22Rv1 (cell line): Measurements from ENCODE around the gene HS6ST1.

ENCODE experiments used
- H3K27ac ChIP-seq: fragments of 450-650 bp; 2 replicates; pipeline ENCODE4 v1.5.1; 2017
- ZFX ChIP-seq: fragments of 450-650 bp; IDR thresholded peaks from 2 replicates; pipeline ENCODE4 v1.6.1; 2017; ENCODE audit warnings: antibody characterized with exemption, borderline replicate concordance
- TF ChIP-seq, protein P1 (sequence below): fragments of 450-650 bp; IDR thresholded peaks from 2 replicates; pipeline ENCODE4 v1.5.1; 2017; ENCODE audit warnings: mild to moderate bottlenecking

The HS6ST1 gene

DNA sequence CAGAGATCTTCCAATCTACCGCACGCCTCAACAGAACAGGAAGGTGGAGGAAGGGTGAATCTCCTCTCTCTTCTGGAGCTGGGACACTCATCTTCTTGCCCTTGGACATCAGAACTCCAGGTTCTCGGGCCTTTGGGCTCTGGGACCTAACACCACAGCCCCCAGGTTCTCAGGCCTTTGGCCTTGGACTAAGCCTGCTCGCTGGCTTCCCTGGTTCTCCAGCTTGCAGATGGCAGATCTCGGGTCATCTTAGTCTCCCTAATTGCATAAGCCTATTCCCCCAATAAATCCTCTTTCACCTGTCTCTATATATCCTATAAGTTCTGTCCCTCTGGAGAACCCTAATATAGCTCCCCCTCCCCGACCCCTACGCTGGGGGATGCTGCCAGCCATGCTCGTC is 14.8 kb downstream of the HS6ST1 start:
- no peak for TF ChIP-seq ZFX
- TF ChIP-seq, protein P1, sequence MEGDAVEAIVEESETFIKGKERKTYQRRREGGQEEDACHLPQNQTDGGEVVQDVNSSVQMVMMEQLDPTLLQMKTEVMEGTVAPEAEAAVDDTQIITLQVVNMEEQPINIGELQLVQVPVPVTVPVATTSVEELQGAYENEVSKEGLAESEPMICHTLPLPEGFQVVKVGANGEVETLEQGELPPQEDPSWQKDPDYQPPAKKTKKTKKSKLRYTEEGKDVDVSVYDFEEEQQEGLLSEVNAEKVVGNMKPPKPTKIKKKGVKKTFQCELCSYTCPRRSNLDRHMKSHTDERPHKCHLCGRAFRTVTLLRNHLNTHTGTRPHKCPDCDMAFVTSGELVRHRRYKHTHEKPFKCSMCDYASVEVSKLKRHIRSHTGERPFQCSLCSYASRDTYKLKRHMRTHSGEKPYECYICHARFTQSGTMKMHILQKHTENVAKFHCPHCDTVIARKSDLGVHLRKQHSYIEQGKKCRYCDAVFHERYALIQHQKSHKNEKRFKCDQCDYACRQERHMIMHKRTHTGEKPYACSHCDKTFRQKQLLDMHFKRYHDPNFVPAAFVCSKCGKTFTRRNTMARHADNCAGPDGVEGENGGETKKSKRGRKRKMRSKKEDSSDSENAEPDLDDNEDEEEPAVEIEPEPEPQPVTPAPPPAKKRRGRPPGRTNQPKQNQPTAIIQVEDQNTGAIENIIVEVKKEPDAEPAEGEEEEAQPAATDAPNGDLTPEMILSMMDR, result no peak
- no peak overlapping the region for H3K27ac ChIP-seq

DNA sequence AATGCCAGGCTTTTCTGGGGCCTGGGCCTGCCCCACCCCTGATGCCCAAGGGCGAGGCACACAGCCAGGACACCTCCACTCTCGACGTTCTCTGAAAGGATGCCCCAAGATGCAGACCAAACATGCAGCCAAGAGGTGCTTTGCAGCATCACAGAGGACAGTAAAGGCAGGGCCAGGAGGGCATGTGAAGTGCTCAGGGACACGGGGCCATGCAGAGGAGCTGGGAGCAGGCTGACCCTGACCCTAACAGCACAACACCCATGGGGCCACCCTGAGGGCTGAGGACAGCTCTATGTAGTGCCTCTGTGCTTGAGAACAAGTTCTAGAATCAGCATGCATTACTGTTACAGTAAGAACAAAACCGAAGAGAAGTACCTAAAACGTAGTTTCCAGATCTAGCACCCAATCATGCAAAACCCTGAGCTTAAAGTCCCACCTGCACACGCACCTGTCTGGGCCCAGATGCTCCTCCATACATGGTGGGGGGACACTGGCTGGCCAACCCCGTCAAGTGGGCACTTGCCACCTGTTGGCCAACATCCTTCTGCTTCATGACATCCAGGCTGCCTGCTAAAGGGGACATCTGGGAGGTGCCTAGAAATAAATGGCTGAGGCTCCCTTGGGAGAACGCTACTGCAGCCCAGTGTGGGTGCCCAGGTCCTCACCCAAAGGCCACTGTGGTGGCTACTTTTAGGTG is 15.4 kb downstream of the HS6ST1 start:
- no peak for TF ChIP-seq ZFX
- TF ChIP-seq, protein P1, result no peak
- no peak overlapping the region for H3K27ac ChIP-seq

DNA sequence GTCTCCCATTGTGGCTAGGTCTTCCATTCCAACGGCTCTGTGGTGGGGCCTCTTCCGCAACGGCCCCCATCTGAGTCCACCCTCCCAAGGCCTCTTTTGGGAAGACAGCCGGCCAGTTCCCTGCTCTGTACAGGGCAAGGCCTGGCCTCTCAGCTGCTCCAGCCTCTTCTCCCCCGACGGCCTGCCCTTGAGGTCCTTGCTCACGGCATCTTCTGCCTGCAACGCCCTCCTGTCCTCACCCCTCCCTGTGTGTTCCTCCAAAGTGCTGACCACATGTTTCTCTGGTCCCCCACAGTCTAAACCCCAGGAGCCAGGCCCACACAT is 16.0 kb downstream of the HS6ST1 start:
- H3K27ac ChIP-seq, result no peak overlapping the region
- TF ChIP-seq, protein P1, result no peak
- TF ChIP-seq ZFX, result no peak

DNA sequence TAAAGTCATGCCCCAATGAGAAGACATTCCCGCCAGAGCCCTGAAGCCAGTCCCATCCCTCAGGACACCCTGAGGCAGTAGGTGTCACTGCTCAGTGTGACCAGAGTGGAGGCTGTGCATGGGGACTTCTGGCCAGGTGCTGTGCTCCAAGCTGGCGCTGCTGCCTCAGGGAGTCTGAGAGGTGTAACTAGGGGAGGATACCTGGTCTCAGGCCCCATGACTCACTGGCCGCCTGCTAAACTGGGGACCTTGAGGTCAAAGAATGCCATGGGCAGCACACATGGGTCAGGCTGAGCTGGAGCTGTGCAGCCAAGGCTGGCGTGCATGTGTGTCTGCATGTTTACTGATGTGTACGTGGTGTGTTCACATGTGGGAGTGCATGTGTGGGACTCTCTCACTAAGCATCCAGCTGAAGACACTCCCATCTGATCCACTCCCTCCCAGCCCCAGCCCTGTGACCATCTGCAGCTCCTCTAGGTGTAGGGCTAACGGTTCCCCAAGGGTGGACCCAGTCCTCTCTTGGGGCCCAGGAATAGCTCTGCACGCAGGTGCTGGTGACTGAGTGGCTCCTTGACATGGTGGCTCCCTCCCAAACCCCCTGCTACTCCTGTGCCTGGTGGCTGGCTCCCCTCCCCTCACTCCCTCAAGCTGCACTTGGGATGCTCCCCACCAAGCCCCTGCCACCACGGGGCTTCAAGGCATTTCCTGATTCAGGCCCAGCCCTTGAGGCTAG is 16.5 kb downstream of the HS6ST1 start:
- no peak for TF ChIP-seq ZFX
- TF ChIP-seq, protein P1, result no peak
- no peak overlapping the region for H3K27ac ChIP-seq

DNA sequence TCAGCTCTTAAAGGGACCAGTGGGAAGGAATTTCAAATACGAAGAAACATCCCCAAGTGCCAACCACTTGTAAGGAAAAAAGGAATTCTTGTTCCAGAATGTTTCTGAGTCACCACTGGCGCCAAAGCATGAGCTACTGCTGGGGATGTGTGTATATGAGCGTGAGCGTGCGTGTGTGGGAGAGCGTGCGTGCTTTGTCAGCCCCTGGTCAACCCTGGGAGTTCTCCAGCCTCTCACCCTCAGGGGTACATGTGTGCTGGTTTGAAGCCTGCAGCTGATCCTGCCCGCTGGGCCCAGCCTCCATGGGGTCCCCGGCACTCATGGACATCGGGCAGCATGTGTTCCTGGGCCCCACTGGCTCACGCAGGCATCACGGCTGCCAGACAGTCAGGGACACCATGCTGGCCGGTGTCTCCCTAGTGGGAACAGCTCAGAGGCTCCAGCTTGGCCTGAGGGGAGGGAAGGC is 17.1 kb downstream of the HS6ST1 start:
- no peak for TF ChIP-seq ZFX
- TF ChIP-seq, protein P1, result no peak
- no peak overlapping the region for H3K27ac ChIP-seq

DNA sequence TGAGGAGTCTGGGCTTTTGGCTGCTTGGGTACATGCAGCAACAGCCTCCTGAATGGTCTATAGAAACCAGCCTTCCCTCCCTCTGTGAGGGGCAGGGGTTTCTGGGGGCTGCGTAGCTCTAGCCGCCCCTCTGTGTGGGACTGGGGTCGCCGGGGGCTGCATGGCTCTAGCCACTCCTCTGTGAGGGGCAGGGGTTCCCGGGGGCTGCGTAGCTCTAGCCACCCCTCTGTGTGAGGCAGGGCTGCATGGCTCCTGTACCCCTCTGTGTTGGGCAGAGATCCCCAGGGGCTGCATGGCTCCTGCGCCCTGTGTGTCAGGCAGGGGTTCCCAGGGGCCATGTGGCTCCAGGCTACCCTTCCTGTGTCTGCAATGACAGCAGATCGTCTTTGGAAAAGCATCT is 17.6 kb downstream of the HS6ST1 start:
- TF ChIP-seq ZFX, result no peak
- TF ChIP-seq, protein P1, result no peak
- no peak overlapping the region for H3K27ac ChIP-seq
